GM12878 (cell line): ENCODE results near the gene EP400. TPM values are rescaled to one million over a fixed set of nuclear protein-coding genes. Genes with fewer than 3 reads are reported as not detected.
A peak's percentile ranks its signal among the peaks of the same experiment; 100 is the strongest.

Source experiments
- ATAC-seq: fragments of 200-7000 bp; cut with Tn5 transposase; 3 replicates; pipeline ENCODE4 v1.9.1; 2020; ENCODE audit warnings: mild to moderate bottlenecking, moderate library complexity
- BruUV-seq: library from RNA; stranded (reverse); fragments of 400-500 nt; replicated peaks from 2 replicates; lab custom pipeline; 2021; lab: Mats Ljungman, UMichigan
- CTCF ChIA-PET: fragments of 300-600 bp; sonication (Branson Sonifier 250); formaldehyde crosslinking; extraction: SDS; loops from one replicate; lab custom pipeline; 2021; ENCODE audit warnings: inconsistent platforms; lab: Yijun Ruan, JAX
- POLR2A ChIA-PET: fragments of 350-600 bp; formaldehyde crosslinking; extraction: SDS; loops from one replicate; lab custom pipeline; 2021; ENCODE audit warnings: inconsistent platforms; lab: Charles Lee
- RAD21 ChIA-PET: fragments of 300-600 bp; sonication (Branson Sonifier 250); formaldehyde crosslinking; loops from one replicate; lab custom pipeline; 2023; ENCODE audit warnings: antibody characterized with exemption; ENCODE audit not compliant: unreplicated experiment; lab: Charles Lee
- SMC1A ChIA-PET: fragments of 300-600 bp; sonication (Branson Sonifier 250); formaldehyde crosslinking; loops from one replicate; lab custom pipeline; 2023; ENCODE audit not compliant: unreplicated experiment, uncharacterized antibody; lab: Charles Lee
- DNase-seq: peaks from one replicate; pipeline ENCODE4 v3.0.0-alpha.2; 2011; ENCODE audit warnings: low read depth, low spot score
- FAIRE-seq: peaks from 3 replicates; lab custom pipeline; 2011; peaks lifted over from hg19 to GRCh38; lab: Jason Lieb, UNC
- H2AFZ ChIP-seq: 2 replicates; pipeline ENCODE4 v1.6.0; 2011; ENCODE audit warnings: low read depth, low read length, control low read depth; ENCODE audit not compliant: control insufficient read depth
- H3K27ac ChIP-seq: 2 replicates; pipeline ENCODE4 v1.5.1; 2011; ENCODE audit warnings: control low read depth; ENCODE audit not compliant: control insufficient read depth, insufficient read depth
- H3K27me3 ChIP-seq, 2 experiments: replicated peaks in 1 of 2; 2 replicates each; pipeline versions ENCODE4 v1.6.0 to v1.6.1; 2011; ENCODE audit warnings: low read length in 1 of 2; ENCODE audit not compliant: control insufficient read depth in 2 of 2, insufficient read depth in 2 of 2
- H3K36me3 ChIP-seq, 2 experiments: 2 replicates each; pipeline ENCODE4 v1.5.1; 2011; ENCODE audit warnings: low read length in 1 of 2; ENCODE audit not compliant: control insufficient read depth in 2 of 2, insufficient read depth in 2 of 2
- H3K4me1 ChIP-seq: 2 replicates; pipeline ENCODE4 v1.6.1; 2011; ENCODE audit warnings: mild to moderate bottlenecking, low read length, moderate library complexity, mixed read lengths; ENCODE audit not compliant: control insufficient read depth, insufficient read depth
- H3K4me2 ChIP-seq: 2 replicates; pipeline ENCODE4 v1.6.0; 2011; ENCODE audit warnings: control low read depth; ENCODE audit not compliant: control insufficient read depth, insufficient read depth
- H3K4me3 ChIP-seq: fragments of 200-600 bp; sonication (generic); 2 replicates; pipeline ENCODE4 v1.5.1; 2016
- H3K79me2 ChIP-seq: 2 replicates; pipeline ENCODE4 v1.6.0; 2011; ENCODE audit warnings: low read length; ENCODE audit not compliant: control insufficient read depth, insufficient read depth
- H3K9ac ChIP-seq: 2 replicates; pipeline ENCODE4 v1.8.0; 2011; ENCODE audit warnings: low read length, control low read depth, mixed read lengths; ENCODE audit not compliant: control insufficient read depth, insufficient read depth
- H3K9me3 ChIP-seq: replicated peaks from 3 replicates; pipeline ENCODE4 v1.5.1; 2011; ENCODE audit warnings: mild to moderate bottlenecking, low read length; ENCODE audit not compliant: control insufficient read depth, insufficient read depth
- H4K20me1 ChIP-seq: 2 replicates; pipeline ENCODE4 v1.6.0; 2011; ENCODE audit not compliant: control insufficient read depth, insufficient read depth
- POLR2A ChIP-seq: IDR thresholded peaks from 2 replicates; pipeline ENCODE4 v1.6.1; 2011; ENCODE audit warnings: low read depth, mild to moderate bottlenecking, low read length
- RBBP5 ChIP-seq: fragments of 200-600 bp; sonication (generic); conservative IDR thresholded peaks from 2 replicates; pipeline ENCODE4 v1.6.1; 2016
- SMAD5 ChIP-seq: IDR thresholded peaks from 2 replicates; pipeline ENCODE4 v1.6.1; 2016; ENCODE audit warnings: antibody characterized with exemption, low read depth
- SRF ChIP-seq, 2 experiments: IDR thresholded peaks; 2 replicates each; pipeline ENCODE4 v1.6.1; 2011; ENCODE audit warnings: low read depth in 2 of 2, low read length in 2 of 2, mild to moderate bottlenecking in 1 of 2, moderate library complexity in 1 of 2
- WGBS: methylation state at CpG from one replicate; pipeline ENCODE4 v1.1.6; 2016; ENCODE audit warnings: low lambda C conversion rate; ENCODE audit not compliant: insufficient replicate concordance, insufficient coverage; ENCODE audit errors: missing lambda C conversion rate; 5-methylcytosine and 5-hydroxymethylcytosine counted together
- in situ Hi-C: fragments of 300-500 bp; cut with MboI; formaldehyde crosslinking; loops from 9 replicates; pipeline ENCODE4 v1.14.3; 2018; ENCODE audit warnings: mixed read lengths
- intact Hi-C: fragments of 100-400 bp; cut with micrococcal nuclease; formaldehyde crosslinking; loops from one replicate; pipeline ENCODE4 v1.14.2; 2022; ENCODE audit not compliant: unreplicated experiment
- polyA plus RNA-seq, 11 experiments: library from polyadenylated mRNA; depleted of rRNA in 4 of 11; unstranded in 6 of 11; stranded (reverse) in 5 of 11; fragments of >200 nt; fragmentation: Nextera tagmentation in 4 of 11; fragmentation: Illumina TruSeq in 1 of 11; extraction: Ambion mirVana in 4 of 11; extraction: Trizol in 1 of 11; gene quantifications; 1 replicate in 1 of 11; 2 replicates in 10 of 11; pipeline versions ENCODE4 v1.2.1 to v1.2.3, GENCODE V29; 2011 to 2016; ENCODE audit warnings: inconsistent platforms in 2 of 11, missing spikeins in 2 of 11, low read depth in 1 of 11
- total RNA-seq, 4 experiments: library from RNA; depleted of rRNA in 3 of 4; stranded (reverse); fragments of >200 nt in 3 of 4; fragmentation: Illumina TruSeq in 1 of 4; extraction: Trizol in 1 of 4; gene quantifications; 2 replicates each; pipeline versions ENCODE4 v1.2.1 to v1.2.3, GENCODE V29; 2013 to 2021
- TF ChIP-seq, protein P1 (sequence below): fragments of 450-650 bp; formaldehyde crosslinking; IDR thresholded peaks from 2 replicates; pipeline ENCODE4 v1.5.0; 2022; ENCODE audit warnings: mild to moderate bottlenecking, missing genetic modification characterization

Gene EP400
- total and polyA plus RNA-seq, 10 of the 15 experiments (the other 5 are each of a cell fraction or from before 2014, with no cell fraction given) = 3.8 to 44.2 (median 8.4) TPM

DNA sequence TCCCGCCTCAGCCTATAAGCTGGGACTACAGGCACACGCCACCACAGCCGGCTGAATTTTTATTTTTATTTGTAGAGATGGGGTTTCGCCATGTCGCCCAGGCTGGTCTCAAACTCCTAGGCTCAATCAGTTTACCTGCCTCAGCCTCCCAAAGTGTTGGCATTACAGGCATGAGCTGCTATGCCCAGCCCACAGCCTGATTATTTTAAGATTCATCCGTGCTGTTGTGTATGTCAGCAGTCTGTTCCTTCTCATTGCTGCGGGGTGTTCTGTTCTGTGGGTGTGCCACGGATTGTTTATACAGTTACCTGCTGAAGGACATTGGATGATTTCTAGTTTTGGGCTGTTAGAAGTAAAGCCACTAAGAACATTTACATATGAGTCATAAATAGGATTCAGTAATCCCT is 9.6 kb upstream of the EP400 start (continued):
- TF ChIP-seq RBBP5 = no peak

DNA sequence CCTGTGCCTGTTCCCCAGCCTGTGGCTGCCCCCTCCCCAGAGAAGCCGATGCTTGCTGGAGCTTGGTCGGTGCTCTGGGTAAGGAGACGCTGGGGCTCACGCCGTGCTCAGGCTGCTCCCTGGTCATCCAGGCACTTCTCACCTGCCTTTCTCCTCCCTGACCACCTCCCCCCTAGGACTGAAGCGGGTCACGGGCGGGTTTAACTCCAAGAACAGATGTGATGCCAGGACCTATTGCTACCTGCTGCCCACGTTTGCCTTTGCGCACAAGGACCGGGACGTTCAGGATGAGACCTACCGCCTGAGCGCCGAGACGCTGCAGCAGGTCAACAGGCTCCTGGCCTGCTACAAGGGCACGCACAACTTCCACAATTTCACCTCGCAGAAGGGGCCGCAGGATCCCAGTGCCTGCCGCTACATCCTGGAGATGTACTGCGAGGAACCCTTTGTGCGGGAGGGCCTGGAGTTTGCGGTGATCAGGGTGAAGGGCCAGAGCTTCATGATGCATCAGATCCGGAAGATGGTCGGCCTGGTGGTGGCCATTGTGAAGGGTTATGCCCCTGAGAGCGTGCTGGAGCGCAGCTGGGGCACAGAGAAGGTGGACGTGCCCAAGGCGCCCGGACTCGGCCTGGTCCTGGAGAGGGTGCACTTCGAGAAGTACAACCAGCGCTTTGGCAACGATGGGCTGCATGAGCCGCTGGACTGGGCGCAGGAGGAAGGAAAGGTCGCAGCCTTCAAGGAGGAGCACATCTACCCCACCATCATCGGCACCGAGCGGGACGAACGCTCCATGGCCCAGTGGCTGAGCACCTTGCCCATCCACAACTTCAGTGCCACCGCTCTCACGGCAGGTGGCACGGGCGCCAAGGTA is 8.4 kb upstream of the EP400 start:
- CTCF ChIA-PET = no interaction called here
- H2AFZ ChIP-seq = no peak overlapping the region
- no peaks in the 10 kb centered on the region for H3K79me2 ChIP-seq
- no peaks in the 10 kb centered on the region for H3K27me3 ChIP-seq
- H3K9me3 ChIP-seq = no peaks in the 10 kb centered on the region
- DNase-seq (no peak), ATAC-seq (no peak), FAIRE-seq (no peak)
- RAD21 ChIA-PET = no interaction called here
- TF ChIP-seq SMAD5 (no peak), POLR2A (peak; percentile 66)
- no peaks in the 10 kb centered on the region for H3K4me1 ChIP-seq
- H3K36me3 ChIP-seq = peaks cover 6 to 24% of the 10 kb centered on the region in 2 experiments
- SMC1A ChIA-PET = no interaction called here
- POLR2A ChIA-PET = no interaction called here
- WGBS = 99% methylated on average over 46 of the region's 46 CpGs
- H3K27ac ChIP-seq = no peak overlapping the region
- in situ Hi-C loops = no loop called here
- no peaks in the 10 kb centered on the region for H4K20me1 ChIP-seq
- intact Hi-C loops = no loop called here
- no peak overlapping the region for H3K4me2 ChIP-seq
- no peak overlapping the region for H3K9ac ChIP-seq
- no TSS peak for BruUV-seq
- no peak overlapping the region for H3K4me3 ChIP-seq

DNA sequence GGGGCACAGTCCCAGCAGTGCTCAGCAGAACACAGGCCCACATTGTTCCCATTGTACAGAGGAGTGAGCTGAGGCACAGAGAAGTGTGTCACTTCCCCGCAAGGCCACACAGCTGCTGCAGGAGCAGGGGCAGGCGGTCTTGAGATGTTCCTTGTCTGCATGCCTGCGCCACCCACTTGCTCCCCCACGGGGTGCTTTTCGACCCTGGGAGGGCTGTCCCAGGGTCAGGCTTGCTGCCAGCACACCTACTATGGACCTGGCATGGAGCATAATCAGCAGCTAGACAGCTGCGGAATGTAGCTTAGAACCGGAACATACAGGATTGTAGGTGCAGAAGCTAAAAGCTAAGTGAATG is 7.8 kb upstream of the EP400 start:
- Histone ChIP-seq H3K4me2 (no peak overlapping the region), H3K27me3 (no peaks in the 10 kb centered on the region), H3K4me3 (no peak overlapping the region), H3K27ac (no peak overlapping the region), H3K36me3 (peaks cover 6 to 17% of the 10 kb centered on the region in 2 experiments), H3K9ac (no peak overlapping the region), H3K4me1 (no peaks in the 10 kb centered on the region), H4K20me1 (no peaks in the 10 kb centered on the region), H3K9me3 (no peaks in the 10 kb centered on the region), H3K79me2 (no peaks in the 10 kb centered on the region), H2AFZ (no peak overlapping the region)
- ChIA-PET SMC1A (no interaction called here), CTCF (no interaction called here), POLR2A (no interaction called here), RAD21 (no interaction called here)
- TF ChIP-seq, protein P1, sequence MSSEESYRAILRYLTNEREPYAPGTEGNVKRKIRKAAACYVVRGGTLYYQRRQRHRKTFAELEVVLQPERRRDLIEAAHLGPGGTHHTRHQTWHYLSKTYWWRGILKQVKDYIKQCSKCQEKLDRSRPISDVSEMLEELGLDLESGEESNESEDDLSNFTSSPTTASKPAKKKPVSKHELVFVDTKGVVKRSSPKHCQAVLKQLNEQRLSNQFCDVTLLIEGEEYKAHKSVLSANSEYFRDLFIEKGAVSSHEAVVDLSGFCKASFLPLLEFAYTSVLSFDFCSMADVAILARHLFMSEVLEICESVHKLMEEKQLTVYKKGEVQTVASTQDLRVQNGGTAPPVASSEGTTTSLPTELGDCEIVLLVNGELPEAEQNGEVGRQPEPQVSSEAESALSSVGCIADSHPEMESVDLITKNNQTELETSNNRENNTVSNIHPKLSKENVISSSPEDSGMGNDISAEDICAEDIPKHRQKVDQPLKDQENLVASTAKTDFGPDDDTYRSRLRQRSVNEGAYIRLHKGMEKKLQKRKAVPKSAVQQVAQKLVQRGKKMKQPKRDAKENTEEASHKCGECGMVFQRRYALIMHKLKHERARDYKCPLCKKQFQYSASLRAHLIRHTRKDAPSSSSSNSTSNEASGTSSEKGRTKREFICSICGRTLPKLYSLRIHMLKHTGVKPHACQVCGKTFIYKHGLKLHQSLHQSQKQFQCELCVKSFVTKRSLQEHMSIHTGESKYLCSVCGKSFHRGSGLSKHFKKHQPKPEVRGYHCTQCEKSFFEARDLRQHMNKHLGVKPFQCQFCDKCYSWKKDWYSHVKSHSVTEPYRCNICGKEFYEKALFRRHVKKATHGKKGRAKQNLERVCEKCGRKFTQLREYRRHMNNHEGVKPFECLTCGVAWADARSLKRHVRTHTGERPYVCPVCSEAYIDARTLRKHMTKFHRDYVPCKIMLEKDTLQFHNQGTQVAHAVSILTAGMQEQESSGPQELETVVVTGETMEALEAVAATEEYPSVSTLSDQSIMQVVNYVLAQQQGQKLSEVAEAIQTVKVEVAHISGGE = no peak
- TF ChIP-seq SRF (IDR thresholded peaks at IDR 0.05; ENCODE audit: low read depth in 2 of 2, low read length in 2 of 2) (no peak), POLR2A (0 out of 2 replicates have a peak, but pooled peaks have one; percentile 15)
- no TSS peak for BruUV-seq
- no peak for DNase-seq
- over 99% methylated on average over 7 of the region's 7 CpGs for WGBS
- no peak for FAIRE-seq
- in situ Hi-C loops (no loop called here), intact Hi-C loops (no loop called here)
- no peak for ATAC-seq
